HG03280 (cell line): Measurements from ENCODE around the gene LRRFIP1.

ENCODE experiments used
- ATAC-seq: cut with Tn5 transposase; IDR thresholded peaks from one replicate; pipeline ENCODE4 v1.9.1; 2021; ENCODE audit warnings: mild to moderate bottlenecking, moderate library complexity; ENCODE audit not compliant: unreplicated experiment

LRRFIP1 gene

DNA sequence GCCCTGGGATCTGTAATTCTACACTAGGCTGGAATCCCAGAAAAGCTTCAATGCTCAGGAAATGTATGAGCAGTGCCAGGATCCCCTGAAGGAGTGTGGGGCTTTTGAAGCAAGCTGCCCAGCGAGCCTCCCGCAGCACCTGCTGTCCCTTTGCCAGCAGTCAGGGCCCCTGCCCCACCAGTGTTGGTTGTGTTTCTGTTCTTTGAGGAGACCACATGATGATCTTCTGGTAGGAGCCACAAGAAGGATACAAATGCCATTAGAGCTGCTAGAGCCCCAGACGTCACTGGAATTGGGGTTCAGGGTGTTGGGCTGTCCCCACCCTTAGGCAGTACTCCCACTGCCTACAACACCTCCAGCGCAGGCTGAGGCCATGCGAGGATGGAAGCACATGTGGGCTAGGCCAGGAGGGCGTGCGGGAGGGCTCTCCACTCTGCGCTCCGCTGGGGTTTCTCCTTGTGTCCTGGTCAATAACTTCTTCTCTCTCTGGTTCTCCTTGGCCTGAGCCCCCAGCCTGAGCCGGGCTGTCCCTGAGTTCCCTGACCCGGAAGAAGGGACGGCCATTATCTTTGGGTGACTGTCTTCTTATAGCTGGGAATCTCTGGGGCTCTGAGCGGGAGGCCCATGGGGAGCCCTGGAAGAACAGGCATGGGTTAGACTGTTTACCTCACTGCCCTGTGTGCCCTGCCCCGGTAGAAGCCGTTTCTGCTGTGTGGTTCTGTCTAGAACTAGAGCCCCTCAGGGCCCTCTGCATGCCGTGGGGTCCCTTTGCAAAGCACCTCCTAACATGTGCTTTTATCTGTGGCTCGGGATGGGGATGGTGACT lies 73.9 kb downstream of the LRRFIP1 start:
- no peak for ATAC-seq

DNA sequence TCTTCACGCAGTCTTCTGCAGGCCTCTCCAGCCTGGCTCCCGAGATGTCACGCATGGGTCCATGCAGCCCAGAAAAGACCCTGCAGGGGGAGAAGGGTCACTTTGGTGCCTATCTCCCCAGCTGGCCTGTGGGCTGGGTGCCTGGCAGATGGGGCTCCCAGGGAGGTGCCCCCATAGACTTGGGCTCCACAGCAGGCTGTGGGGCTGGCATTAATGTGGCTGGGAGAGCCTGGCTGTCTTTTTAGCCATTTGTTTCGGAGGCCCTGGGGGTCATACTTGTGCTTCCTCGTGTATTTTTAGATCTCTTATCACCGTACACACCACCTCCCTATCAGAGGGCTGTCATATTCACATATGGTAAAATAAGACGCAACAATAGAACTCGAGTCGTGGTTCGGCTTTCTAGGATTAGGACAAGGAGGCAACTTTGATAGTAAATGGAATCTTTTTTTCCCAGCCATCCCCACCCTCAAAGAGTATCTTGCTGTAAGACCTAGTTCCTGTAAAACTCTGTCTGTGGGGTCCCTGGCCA lies 74.5 kb downstream of the LRRFIP1 start:
- no peak for ATAC-seq

DNA sequence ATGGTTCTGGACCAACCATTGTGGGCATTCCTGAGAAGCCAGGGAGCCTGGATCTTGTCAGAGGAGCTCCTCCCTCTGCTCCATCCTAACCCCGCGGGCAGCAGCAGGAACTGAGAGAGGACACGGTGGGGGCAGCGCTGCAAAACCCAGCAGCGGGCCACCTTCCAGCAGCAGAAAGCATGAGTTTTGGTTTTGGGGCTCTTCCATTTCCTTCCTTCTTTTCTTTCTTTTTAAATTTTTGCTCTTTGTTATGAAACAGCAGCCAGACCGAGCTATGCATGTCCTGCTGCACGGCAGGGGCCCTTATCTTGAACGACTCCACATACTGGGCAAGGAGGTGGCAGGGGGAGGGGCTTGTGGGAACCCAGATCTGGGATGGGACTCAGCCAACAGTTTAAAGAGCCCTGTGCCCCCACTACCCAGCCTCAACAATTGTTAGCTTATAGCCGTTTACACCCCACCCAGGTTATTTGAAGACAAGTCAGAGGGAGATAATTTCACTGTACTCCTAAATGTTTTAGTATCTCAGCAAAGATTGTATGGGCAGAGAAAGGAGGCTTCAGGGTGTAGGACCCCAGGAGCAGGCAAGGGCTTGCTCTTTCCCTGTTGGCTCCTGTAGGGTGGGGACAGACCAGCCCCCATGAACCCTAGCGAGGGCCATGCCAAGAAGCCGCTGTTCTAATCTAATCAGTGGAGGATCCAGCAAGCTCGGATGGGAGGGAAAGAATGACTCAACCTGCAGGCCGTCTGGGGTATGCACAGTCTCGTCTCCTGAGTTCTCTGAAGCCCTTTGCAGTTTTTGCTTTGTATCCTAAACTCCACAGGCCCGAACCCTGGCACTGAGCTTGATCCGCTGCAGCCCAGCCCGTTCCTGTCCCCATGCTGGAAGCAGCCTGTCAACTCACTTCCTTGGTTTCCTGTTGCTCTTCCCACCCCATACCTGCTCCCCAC lies 75.3 kb downstream of the LRRFIP1 start:
- no peak for ATAC-seq

DNA sequence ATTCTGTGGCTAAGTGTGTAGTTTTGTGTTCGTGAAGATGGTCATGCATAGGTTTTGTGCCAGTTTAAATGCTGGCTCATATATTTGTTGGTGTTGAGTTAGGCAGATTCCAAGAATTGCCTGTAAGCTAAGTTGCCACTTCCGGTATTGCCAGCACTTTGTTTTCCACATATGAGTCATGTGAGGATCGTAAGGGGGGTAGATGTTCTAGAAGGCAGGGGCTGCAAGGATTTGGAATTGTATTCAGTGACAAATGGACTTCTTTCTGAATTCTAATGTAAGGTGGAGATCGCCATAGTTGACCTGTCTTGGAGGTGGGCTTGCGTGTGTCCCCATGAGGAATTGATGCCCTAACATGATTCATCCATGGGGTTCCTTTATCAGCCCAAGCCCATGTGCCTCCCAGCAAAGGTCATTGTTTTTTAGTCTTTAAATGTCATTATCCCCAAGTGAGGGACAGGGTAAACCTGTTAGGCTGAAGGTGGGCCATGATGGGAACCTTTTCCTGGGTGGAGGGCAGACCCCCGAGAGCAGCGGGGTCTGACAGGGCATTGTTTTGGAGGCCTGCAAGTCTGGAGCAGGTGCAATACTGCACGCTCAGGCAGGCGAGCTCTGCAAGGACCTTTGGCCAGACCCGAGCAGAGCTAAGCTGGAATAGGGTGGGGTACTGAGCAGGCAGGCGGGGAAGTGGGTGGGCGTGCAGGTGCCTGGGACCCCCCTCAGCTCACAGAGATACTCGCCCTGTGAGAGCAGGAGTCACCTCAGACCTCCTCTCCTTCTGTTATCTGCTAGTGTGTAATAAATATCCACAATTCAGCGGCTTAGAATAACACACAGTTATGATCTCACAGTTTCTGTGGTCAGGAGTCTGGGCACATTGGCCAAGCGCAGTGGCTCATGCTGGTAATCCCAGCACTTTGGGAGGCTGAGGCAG lies 77.4 kb downstream of the LRRFIP1 start:
- ATAC-seq: no peak

DNA sequence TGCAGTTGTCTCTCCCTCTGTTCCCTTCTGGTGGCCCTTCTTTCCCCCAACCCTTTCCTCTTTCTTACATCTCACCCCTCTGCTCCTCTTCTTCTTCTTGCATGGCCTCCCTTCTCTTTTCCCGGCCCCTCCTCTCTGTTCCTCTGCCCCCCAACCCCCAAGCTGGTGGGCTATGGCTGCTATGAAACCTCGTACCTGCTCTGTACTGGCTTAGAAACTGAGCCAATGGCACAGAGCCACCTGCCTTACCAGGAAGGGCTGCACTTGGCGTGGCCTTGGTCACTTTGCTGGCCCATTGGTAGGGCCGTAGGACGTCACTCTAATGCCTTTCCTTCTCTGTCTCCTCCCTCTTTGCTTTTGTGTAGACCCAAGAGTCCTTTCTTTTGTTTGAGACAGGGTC lies 78.9 kb downstream of the LRRFIP1 start:
- ATAC-seq: no peak

DNA sequence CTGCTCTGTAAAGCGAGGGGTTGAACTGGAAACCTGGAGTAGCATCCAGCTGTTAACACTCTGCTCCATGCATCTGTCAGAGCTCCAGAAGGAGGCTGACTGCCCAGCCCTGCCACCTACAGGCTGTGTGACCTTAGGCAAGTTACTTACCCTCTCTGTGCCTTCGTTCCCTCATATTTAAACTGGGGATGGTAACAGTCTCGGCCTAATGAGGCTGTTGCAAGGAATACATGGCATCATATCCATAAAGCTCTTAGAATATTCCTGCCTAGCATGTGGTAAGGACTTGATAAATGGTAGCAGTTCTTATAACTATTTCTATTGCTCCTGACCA lies 80.6 kb downstream of the LRRFIP1 start:
- no peak for ATAC-seq

DNA sequence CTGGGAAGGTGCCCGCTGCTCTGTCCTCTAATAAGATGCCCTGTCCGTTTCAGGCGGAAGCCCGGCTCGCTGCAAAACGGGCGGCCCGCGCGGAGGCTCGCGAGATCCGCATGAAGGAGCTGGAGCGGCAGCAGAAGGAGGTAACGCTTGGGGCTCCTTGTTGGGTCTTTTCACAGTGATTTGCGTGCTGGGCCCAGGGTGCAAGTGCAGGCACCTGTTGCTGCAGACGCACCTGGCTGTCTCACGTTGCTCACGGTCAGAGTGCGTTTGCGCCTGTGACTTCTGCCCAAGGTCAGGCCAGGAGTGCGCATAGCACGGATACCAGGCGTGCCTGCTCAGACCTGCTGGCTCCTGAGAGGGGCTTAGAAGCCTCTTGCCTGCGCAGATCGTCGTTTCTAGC lies 81.1 kb downstream of the LRRFIP1 start:
- no peak for ATAC-seq

DNA sequence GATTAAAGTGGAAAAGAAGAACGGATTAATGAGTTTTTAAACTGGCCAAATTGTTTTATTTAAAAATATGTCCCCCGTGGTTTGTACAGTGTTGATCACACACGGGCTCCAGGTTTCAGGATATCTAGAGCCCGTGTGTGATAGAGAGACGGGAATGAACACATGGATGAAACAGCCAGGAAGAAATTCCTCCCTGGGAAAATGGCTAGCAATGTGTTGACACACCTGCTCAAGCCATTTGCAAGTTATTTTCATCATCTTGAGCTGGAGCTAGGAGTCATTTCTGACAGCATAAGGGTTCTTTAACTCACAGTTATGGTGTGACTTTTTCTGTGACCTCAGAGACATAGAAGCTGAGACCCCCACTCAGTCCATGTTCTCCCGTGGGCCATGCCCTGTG lies 81.6 kb downstream of the LRRFIP1 start:
- ATAC-seq: no peak

DNA sequence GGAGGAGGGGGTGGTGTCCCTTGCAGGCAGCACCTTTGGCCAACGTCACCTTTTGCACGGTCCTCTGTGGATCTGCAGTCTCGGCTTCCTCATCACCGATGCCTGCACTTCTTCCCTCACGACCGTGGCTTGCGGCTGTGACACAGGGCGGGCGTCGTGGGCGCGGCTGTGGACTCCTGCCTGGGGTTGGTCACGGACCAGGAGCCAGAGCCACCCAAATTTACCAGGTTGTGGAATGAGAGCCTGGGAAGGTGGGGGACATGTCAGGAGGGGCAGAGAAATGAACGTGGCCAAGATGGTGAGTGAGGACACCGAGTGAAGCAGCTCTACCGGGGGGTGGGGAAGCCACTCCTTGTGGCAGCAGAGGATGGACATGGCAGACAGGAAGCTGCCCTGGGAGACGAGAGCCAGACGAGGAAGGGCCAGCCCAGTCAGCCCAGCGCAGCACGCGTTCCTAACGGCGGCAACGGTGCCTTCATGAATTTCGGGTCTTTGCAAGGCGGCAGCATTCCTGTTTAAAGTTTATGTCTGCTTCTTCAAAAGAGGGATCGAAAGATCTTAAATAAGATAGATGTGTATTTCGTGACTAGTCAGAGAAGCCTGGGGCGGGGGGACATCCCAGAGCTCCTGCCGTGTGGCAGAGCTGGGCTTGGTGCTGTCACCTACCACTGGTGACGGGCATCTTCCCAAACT lies 84.2 kb downstream of the LRRFIP1 start:
- no peak for ATAC-seq

DNA sequence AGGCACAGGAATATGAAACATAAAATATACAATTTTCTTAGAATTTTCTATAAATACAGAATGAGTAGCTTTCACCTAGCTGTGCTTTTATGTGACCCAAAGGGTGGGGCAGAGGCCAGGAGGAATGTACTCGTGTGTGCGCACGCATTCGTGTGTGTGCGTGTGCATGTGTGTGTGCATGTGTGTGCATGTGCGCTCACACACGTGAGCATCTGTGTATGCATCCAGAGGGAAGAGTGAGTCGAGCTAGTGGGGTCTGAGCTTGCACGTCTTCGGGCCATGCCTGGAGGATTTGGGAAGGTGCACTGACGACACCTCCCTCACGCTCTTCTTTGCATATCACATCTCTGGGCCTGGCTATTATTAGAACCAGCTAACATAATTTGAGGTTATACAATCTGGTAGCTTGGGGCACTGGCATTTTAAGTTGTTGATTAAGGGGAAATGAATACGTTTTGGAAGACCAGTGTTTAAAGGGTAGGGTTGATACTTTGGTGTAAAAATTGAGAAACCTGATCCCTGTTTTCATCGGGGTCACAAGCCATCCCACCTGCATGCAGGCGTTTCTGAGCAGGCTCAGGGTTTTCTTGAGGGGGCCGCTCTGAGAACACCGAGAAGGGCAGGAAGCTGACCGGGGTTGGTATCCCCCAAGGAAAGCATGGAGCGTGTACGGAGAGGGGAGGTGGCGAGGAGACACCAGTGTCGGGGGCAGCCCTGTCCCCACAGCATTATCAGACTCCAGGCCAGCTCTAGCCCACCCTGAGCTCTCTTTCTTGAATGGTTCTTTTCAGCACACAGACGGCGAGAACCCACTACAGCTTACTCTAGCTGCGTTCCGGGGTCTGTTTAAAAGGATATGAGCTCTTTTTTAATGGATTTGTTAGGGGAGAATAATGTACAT lies 85.3 kb downstream of the LRRFIP1 start:
- no peak for ATAC-seq

DNA sequence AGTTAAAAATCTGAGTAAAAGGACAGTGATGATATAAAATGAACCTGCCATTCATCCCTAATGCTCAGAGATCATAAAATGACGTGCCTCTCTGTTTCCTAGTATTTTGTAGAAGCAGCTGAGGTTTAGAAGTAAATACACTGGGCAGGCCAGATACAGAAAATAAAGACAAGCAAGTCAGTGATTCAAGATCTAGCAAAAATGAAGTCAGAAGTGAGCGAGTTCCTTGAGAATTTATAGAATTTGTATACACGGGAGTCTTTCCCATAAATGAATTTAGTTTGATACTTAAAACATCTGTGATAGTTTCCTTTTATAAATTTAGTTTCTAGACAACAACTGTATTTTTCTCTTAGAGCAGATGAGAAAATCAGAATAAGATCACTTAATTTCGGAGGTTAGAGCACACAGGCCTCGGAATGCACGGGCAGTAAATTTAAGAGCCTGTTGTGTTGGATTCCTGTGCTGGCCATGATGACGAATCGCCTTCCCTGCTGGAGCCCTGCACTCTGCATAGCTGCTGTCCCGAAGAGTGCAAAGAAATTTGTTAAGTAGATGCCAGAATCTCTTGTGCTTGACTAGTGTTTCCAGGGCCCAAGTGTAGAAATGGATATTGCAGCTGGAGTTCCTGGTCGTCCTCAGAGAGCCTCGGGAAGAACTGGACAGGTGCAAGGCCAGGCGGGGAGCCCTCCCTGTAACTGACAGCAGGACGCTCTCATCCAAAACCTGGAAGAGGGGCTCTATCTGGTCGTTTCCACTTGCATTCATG lies 87.5 kb downstream of the LRRFIP1 start:
- no peak for ATAC-seq

DNA sequence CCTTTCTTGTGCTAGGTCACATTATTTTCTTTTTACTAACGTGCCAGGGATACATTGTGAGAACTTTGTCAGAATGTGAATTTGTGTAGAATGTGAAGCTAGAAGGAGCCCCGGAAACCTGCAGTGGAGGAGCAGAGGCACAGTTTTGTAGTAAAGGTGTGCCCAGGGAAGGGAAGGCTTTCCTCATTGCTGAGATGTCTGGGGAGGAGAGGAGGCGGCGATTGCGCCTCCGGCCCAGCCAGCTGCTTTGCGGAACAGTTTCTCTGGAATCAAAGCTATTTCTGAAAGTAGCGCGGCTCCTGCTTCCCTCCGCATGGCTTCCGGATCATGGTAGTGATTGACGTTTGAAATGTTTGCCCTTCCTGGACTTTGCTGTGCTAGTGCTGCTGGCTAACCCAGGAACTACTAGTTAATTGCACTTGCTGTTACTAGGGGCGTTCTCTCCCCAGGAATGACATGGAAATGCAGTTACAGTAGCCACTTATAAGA lies 88.1 kb downstream of the LRRFIP1 start:
- ATAC-seq: no peak

DNA sequence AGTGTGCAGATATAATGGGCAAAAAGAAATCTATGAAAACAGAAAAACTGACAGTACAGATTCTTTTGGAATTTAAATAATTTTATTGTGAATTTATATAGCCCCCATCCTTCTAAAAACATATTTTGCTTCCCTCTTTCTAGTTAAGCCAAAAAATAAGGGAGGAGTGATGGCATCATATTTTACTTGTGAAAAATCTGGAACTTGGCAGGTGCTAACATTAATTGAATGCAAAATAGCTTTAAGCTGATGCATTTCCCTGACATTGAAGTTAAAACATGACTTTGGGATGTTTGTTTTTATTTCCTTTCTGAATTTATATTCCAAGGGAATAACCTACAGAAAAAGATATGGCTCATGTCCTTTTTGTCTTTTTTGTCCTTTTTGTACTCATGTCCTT lies 88.6 kb downstream of the LRRFIP1 start:
- no peak for ATAC-seq

DNA sequence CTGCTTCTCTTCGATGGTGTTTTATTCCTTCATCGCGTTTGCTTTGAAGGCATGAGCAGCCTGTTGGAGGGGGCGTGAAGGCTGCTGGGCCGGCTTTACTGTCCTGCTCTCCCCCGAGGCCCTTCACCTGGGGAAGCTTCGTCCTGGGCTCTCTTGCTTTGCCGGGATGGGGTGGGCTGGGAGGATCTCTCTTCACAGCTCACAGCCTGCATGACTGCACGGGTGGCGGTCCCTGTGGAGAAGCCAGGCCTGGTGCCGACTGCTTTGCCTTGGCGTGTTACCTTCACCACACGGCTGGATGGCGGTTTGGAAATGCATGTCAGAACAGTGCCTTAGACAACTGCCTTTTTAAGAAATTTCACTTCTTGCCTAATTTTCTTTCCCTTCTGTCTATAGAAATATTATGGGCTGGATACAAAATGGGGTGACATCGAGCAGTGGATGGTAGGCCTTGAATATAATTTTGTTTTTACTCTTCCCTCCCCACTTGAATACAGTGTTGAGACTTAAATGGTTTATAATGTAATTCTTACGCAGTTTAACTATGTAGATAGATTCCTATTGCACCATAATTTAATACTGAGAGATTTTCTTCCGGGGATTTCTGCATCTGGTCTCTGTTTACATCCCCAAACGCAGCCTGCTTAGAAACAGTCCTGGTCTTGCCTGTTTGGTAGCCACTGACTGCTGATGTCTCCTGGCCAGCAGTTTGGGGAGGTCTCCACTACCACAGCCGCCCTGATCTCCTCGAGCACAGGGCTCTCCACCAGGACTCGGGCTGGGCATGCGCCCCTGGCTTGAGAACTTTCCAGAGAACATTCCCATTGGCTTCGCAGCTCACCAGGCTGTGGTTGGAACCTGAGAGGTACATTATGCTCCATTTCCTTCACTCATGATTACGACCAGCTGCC lies 90.2 kb downstream of the LRRFIP1 start:
- ATAC-seq: no peak

DNA sequence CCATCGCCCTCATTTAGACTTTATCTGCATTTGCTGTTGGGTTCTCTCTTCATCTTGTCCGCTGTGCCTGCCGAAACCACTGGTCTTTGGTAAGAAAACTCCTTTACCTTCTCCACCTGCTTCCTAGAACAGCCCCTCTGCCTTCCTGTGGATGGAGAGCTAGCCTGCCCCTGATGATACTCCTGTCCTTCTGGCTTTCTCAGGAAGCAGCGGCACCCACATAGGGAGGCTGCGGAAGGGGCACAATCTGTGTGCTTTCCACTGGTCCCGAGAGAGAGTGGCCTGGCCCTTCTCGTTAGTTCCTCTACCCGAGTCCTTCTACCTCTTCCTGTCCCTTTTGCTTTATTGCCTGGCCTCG lies 90.9 kb downstream of the LRRFIP1 start:
- no peak for ATAC-seq

DNA sequence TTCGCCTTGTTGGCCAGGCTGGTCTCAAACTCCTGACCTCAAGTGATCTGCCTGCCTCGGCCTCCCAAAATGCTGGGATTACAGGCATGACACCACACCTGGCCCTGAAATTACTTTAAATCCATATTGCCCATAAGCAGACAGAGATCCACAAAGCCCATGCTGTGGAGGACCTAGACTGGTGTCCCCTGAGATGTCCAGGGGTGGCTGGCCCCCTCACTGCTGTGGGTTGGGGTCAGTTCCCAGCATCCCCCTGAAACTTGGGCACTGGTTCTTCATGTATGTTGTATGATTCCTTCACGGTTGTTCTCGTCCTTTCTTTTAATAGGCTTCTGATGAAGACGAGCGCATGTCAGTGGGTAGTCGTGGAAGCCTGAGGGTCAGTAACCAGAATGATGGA lies 93.1 kb downstream of the LRRFIP1 start:
- ATAC-seq: no peak

DNA sequence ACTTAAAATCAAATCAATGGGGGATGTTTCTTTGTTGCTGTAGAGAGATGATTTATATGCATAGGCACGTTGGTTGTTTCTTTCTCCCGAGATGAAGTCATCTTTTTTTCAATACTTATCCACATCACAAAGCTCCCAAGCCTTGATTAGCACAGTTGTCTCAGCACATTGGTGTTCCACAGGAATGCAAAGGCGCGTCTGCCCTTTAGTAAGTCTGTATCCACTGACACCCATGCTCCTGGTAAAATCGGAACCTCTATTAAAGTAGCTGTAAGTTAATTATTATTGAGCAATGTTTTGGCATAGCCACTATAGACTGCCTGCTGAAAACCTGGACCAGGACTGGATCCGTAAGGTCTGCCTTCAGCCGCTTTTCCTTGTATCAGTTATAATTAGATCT lies 93.6 kb downstream of the LRRFIP1 start:
- ATAC-seq: no peak
